CD4-positive, CD25-positive, alpha-beta regulatory T cell (primary cell): ENCODE measurements around the gene CTF1. TPM values are rescaled to one million over a fixed set of nuclear protein-coding genes. Genes with fewer than 3 reads are reported as not detected.
A peak's percentile ranks its signal among the peaks of the same experiment; 100 is the strongest.
"Not testable (repeated sequence)": the region's sequence is repeated elsewhere in the genome, so short reads cannot be mapped to it uniquely, and the experiment has no call there.

Experiments used
- ATAC-seq, 2 donors: fragments of 150-1000 bp; cut with Tn5 transposase; one replicate each; pipeline ENCODE4 v1.10.0; 2021; ENCODE audit warnings: low read depth in 2 of 2, moderate number of reproducible peaks in 2 of 2, moderate library complexity in 1 of 2
- DNase-seq, 3 donors: peaks; one replicate each; pipeline versions ENCODE4 v3.0.0 to v3.0.0-alpha.2; 2012 to 2022; ENCODE audit warnings: mixed read lengths in 1 of 3
- H3K27ac ChIP-seq: one replicate; pipeline ENCODE4 v1.7.0; 2013; ENCODE audit warnings: mild to moderate bottlenecking, low read length; ENCODE audit not compliant: insufficient read depth, poor library complexity, severe bottlenecking
- H3K27me3 ChIP-seq: one replicate; pipeline ENCODE4 v1.7.0; 2013; ENCODE audit warnings: low read length; ENCODE audit not compliant: control insufficient read depth, insufficient read depth
- H3K36me3 ChIP-seq: one replicate; pipeline ENCODE4 v1.7.0; 2013; ENCODE audit warnings: mild to moderate bottlenecking, low read length, moderate library complexity; ENCODE audit not compliant: control insufficient read depth, insufficient read depth
- H3K4me1 ChIP-seq: 2 replicates; pipeline ENCODE4 v1.7.0; 2013; ENCODE audit warnings: mild to moderate bottlenecking, low read length; ENCODE audit not compliant: insufficient read depth, control insufficient read depth, poor library complexity, severe bottlenecking
- H3K4me3 ChIP-seq: one replicate; pipeline ENCODE4 v1.7.0; 2013; ENCODE audit warnings: low read depth, mild to moderate bottlenecking, low read length, moderate library complexity
- H3K9me3 ChIP-seq, 2 experiments: 1 replicate in 1 of 2; 2 replicates in 1 of 2; pipeline ENCODE4 v1.7.0; 2013; ENCODE audit warnings: low read length in 2 of 2, mild to moderate bottlenecking in 1 of 2, moderate library complexity in 1 of 2; ENCODE audit not compliant: control insufficient read depth in 2 of 2
- H3K27ac Mint-ChIP-seq, 3 donors: one replicate each; pipeline ENCODE4 v1.8.0; 2020 to 2022; ENCODE audit warnings: mild to moderate bottlenecking in 3 of 3, mixed read lengths in 3 of 3, moderate library complexity in 2 of 3
- H3K27me3 Mint-ChIP-seq: one replicate; pipeline ENCODE4 v1.8.0; 2022; ENCODE audit warnings: mild to moderate bottlenecking, mixed read lengths
- H3K36me3 Mint-ChIP-seq: one replicate; pipeline ENCODE4 v1.8.0; 2020; ENCODE audit warnings: mixed read lengths
- H3K4me1 Mint-ChIP-seq, 4 donors: one replicate each; pipeline ENCODE4 v1.8.0; 2020 to 2022; ENCODE audit warnings: mixed read lengths in 4 of 4, mild to moderate bottlenecking in 1 of 4
- H3K4me3 Mint-ChIP-seq, 4 donors: one replicate each; pipeline ENCODE4 v1.8.0; 2020 to 2022; ENCODE audit warnings: mild to moderate bottlenecking in 4 of 4, mixed read lengths in 4 of 4, moderate library complexity in 3 of 4
- H3K9me3 Mint-ChIP-seq, 7 donors: one replicate each; pipeline ENCODE4 v1.8.0; 2020 to 2022; ENCODE audit warnings: mixed read lengths in 7 of 7, mild to moderate bottlenecking in 3 of 7, moderate library complexity in 2 of 7
- polyA plus RNA-seq, 4 donors: library from polyadenylated mRNA; unstranded; fragments of 300-500 nt; fragmentation: Illumina TruSeq; gene quantifications; one replicate each; pipeline ENCODE4 v1.2.3, GENCODE V29; 2021
- total RNA-seq: library from RNA; stranded (reverse); gene quantifications from one replicate; pipeline ENCODE4 v1.2.3, GENCODE V29; 2022

Gene CTF1
- total and polyA plus RNA-seq, 5 donors from 2014 or later = 0.30 TPM; not detected in 4

- no peaks in the 10 kb centered on the region for H3K27me3 ChIP-seq
- peaks cover 19% of the 10 kb centered on the region for H3K4me1 ChIP-seq
- peaks cover 4% of the 10 kb centered on the region for H3K27me3 Mint-ChIP-seq
- H3K4me3 ChIP-seq = no peak overlapping the region
- no peaks in the 10 kb centered on the region for H3K9me3 ChIP-seq
- no peak overlapping the region for H3K27ac ChIP-seq
- no peak overlapping the region for H3K27ac Mint-ChIP-seq
- ATAC-seq = no peak
- peaks cover 5 to 33% (median 18%) of the 10 kb centered on the region in 4 donors for H3K4me1 Mint-ChIP-seq
- H3K4me3 Mint-ChIP-seq = peak overlapping the region in 1 of 4 donors; percentile 69
- no peaks in the 10 kb centered on the region for H3K9me3 Mint-ChIP-seq
- DNase-seq = no peak
- peaks cover 25% of the 10 kb centered on the region for H3K36me3 ChIP-seq
- peaks cover 21% of the 10 kb centered on the region for H3K36me3 Mint-ChIP-seq
These were observed 6.7 kb upstream of the CTF1 start for GRCh38 chr16:30889721-30890120.

- H3K27me3 Mint-ChIP-seq = not testable (repeated sequence)
- Mint-ChIP-seq H3K4me3 (peak overlapping the region; percentile 35 to 90 (median 77)), H3K4me1 (peaks cover 11 to 40% (median 22%) of the 10 kb centered on the region in 4 donors)
These were observed 5.2 kb upstream of the CTF1 start for GRCh38 chr16:30891043-30891823.

GRCh38 chr16:30892670-30893416 is 3.6 kb upstream of the CTF1 start:
- no peaks in the 10 kb centered on the region for H3K9me3 Mint-ChIP-seq

More at GRCh38 chr16:30891043-30891823, 5.2 kb upstream of the CTF1 start:
- not testable (repeated sequence) for DNase-seq, H3K4me3 ChIP-seq, H3K9me3 Mint-ChIP-seq, ATAC-seq, H3K27me3 ChIP-seq, H3K9me3 ChIP-seq, H3K27ac ChIP-seq
- H3K36me3 ChIP-seq = peaks cover 14% of the 10 kb centered on the region
- H3K36me3 Mint-ChIP-seq = peaks cover 12% of the 10 kb centered on the region
- H3K4me1 ChIP-seq = peaks cover 22% of the 10 kb centered on the region
- H3K27ac Mint-ChIP-seq = peak overlapping the region in 1 of 3 donors; percentile 80

GRCh38 chr16:30893417-30893743 is 3.0 kb upstream of the CTF1 start:
- H3K4me3 Mint-ChIP-seq = peak overlapping the region; percentile 89 to 96 (median 92)
- DNase-seq (peak in 1 of 3 donors; percentile 45), ATAC-seq (no peak)
- H3K36me3 Mint-ChIP-seq = peaks cover 9% of the 10 kb centered on the region
- no peaks in the 10 kb centered on the region for H3K9me3 ChIP-seq
- H3K27ac ChIP-seq = peak overlapping the region; percentile 71
- H3K9me3 Mint-ChIP-seq = no peaks in the 10 kb centered on the region
- peak overlapping the region; percentile 55 for H3K4me3 ChIP-seq
- peaks cover 4% of the 10 kb centered on the region for H3K27me3 Mint-ChIP-seq
- peak overlapping the region; percentile 66 to 94 (median 67) for H3K27ac Mint-ChIP-seq
- H3K4me1 ChIP-seq = peaks cover 32% of the 10 kb centered on the region
- no peaks in the 10 kb centered on the region for H3K27me3 ChIP-seq
- peaks cover 14% of the 10 kb centered on the region for H3K36me3 ChIP-seq
- peaks cover 15 to 54% (median 26%) of the 10 kb centered on the region in 4 donors for H3K4me1 Mint-ChIP-seq

More at GRCh38 chr16:30892670-30893416, 3.6 kb upstream of the CTF1 start:
- ATAC-seq = no peak
- H3K9me3 ChIP-seq = no peaks in the 10 kb centered on the region
- H3K4me1 ChIP-seq = peaks cover 32% of the 10 kb centered on the region
- H3K36me3 Mint-ChIP-seq = peaks cover 9% of the 10 kb centered on the region
- H3K27me3 ChIP-seq = no peaks in the 10 kb centered on the region
- H3K4me3 ChIP-seq = peak overlapping the region; percentile 55
- H3K27ac ChIP-seq = peak overlapping the region; percentile 71
- H3K36me3 ChIP-seq = peaks cover 14% of the 10 kb centered on the region
- peak overlapping the region; percentile 89 to 96 (median 92) for H3K4me3 Mint-ChIP-seq
- peak overlapping the region; percentile 66 to 94 (median 67) for H3K27ac Mint-ChIP-seq
- peaks cover 15 to 54% (median 26%) of the 10 kb centered on the region in 4 donors for H3K4me1 Mint-ChIP-seq
- DNase-seq = no peak
- peaks cover 4% of the 10 kb centered on the region for H3K27me3 Mint-ChIP-seq

GRCh38 chr16:30893744-30894539 is 2.5 kb upstream of the CTF1 start, which contains the start of gene BCL7C:
TSS of gene BCL7C (minus strand) at chr16:30894077. CDS start at chr16:30893944, 133 bp downstream.
- peaks cover 9% of the 10 kb centered on the region for H3K36me3 ChIP-seq
- no peaks in the 10 kb centered on the region for H3K9me3 ChIP-seq
- H3K9me3 Mint-ChIP-seq = no peaks in the 10 kb centered on the region
- peaks cover 4% of the 10 kb centered on the region for H3K27me3 Mint-ChIP-seq
- peaks cover 32% of the 10 kb centered on the region for H3K4me1 ChIP-seq
- peak within 1 kb of the TSS; percentile 82 for H3K27ac ChIP-seq
- H3K4me3 ChIP-seq = peak within 1 kb of the TSS; percentile 55
- H3K27ac Mint-ChIP-seq = peak within 1 kb of the TSS; percentile 67 to 95 (median 94)
- no peaks in the 10 kb centered on the region for H3K27me3 ChIP-seq
- ATAC-seq (peak; percentile 76 to 82), DNase-seq (peak; percentile 67 to 84 (median 79))
- peaks cover 11 to 51% (median 24%) of the 10 kb centered on the region in 4 donors for H3K4me1 Mint-ChIP-seq
- peaks cover 9% of the 10 kb centered on the region for H3K36me3 Mint-ChIP-seq
- peak within 1 kb of the TSS; percentile 89 to 96 (median 92) for H3K4me3 Mint-ChIP-seq

GRCh38 chr16:30894540-30895368 is 1.7 kb upstream of the CTF1 start:
- Mint-ChIP-seq H3K4me3 (peak overlapping the region; percentile 73 to 92 (median 86)), H3K27me3 (peaks cover 4% of the 10 kb centered on the region), H3K27ac (peak overlapping the region; percentile 52 to 95 (median 94)), H3K36me3 (peaks cover 7% of the 10 kb centered on the region), H3K9me3 (no peaks in the 10 kb centered on the region), H3K4me1 (peaks cover 11 to 51% (median 23%) of the 10 kb centered on the region in 4 donors)
- H3K4me1 ChIP-seq = peaks cover 32% of the 10 kb centered on the region
- peaks cover 2% of the 10 kb centered on the region for H3K36me3 ChIP-seq
- no peaks in the 10 kb centered on the region for H3K9me3 ChIP-seq
- no peaks in the 10 kb centered on the region for H3K27me3 ChIP-seq
- peak overlapping the region; percentile 82 for H3K27ac ChIP-seq
- ATAC-seq = no peak
- DNase-seq = no peak
- H3K4me3 ChIP-seq = no peak overlapping the region
